Fibroblast of skin of left biceps (primary cell): ENCODE data around the gene BRME1.

Source experiments
- DNase-seq, 2 experiments: peaks; one replicate each; pipeline ENCODE4 v3.0.0-alpha.2; 2013; ENCODE audit warnings: low read depth in 2 of 2

The BRME1 gene

DNA sequence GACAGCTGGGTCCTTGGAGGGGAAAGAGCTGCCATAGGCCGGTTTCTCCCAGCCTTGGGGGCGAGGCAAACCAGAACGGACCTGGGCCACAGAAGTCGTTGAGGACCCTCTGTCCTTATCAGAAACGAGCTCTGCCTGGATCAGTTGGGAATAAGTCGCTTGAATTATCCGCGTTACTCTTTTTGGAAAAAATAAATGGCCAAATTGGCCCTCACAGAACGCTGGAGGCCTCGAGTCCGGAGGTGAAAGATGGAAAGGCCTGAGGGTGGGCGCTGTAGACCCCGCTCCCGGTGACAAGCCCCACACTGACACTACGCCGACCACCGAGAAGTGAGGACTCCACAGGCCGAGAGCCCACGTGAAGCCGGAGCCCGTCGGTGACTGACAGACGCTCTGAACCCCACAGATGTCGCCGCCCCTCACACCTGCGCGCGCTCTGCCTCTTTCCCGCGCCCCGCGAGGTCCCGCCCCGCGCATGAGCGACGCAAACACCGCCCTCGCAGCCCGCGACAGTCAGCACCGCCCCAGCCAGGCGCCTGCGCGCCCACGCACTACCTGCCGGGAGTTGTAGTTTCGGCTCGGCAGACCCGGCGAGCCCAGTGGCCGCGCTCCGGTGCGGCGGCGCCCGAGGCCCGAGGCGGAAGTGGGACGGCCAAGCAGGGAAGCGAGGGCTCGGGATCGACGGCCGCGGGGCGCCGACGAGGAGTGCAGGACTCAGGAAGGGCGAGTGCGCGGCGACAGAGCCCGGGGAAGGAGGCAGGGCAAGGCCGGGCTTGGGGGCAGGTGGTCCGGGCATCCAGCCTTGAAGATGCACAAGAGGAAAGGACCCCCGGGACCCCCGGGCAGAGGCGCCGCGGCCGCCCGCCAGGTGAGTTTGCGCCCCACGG, at the start of gene BRME1, which contains the start of gene CC2D1A:
BRME1 (minus strand) TSS at position 484 of the 887 bp plus-strand sequence. CDS start 1,225 bp downstream, outside the sequence.
CC2D1A (plus strand) TSS at position 568 of the 887 bp plus-strand sequence; CDS start at position 809, 241 bp downstream.
- DNase-seq = peak; percentile 40 to 48

- no peak for DNase-seq
These were observed 48.3 kb upstream of the BRME1 start for GRCh38 chr19:13954185-13954584.

DNA sequence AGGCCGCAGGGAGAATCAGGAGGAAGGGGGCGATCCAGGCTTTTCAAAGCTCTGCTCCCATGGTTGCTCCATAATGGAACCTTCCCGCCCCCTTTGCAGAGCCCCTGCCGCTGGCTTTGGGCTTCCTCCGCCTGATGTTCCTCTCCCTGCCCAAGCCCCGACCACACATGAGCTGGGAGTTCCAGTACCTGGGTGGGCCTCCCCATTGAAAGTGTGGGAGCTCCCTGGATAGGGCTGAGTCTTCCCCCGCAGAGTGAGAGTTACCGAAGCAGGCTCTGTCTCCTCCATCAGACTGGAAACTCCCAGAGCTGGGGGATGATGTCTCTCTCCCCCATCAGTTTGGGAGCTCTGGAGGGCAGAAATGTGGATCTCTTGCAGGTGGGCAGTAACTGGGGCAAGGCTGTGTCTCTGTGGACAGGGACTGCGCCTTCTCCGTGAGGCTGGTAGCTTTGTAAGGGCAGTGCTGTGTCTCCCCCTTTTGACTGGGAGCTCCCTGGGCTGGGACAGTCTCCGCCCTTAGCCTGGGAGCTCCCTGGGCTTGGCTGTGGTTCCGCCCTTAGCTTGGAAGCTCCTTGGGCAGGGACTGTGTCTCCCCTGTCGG, 47.1 kb upstream of the BRME1 start:
- DNase-seq = no peak

GRCh38 chr19:13952154-13952930, 46.4 kb upstream of the BRME1 start, which contains the start of gene DCAF15:
TSS of gene DCAF15 (plus strand) at chr19:13952509. CDS start at chr19:13952513, 4 bp downstream.
- DNase-seq = peak; percentile 99

DNA sequence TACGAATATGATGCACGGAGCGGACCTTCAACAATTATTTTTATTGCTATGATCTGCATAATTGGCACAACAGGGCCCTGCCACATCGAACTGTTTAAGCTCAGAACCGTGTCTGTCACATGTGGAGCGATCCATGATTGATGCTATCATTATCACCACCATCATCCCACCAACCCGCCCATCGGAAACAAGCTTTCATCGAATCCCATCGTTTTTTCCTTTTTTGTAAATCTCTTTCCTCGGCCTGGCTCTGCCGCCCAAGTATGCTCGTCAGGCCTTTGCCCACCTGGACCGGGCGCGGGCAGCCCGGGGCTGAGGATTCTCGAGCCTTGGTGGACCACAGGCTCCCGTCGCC, 45.9 kb upstream of the BRME1 start:
- DNase-seq = no peak

GRCh38 chr19:13951043-13951442, 45.1 kb upstream of the BRME1 start:
- no peak for DNase-seq

- no peak for DNase-seq
These were observed 40.5 kb upstream of the BRME1 start for GRCh38 chr19:13946414-13946813.

GRCh38 chr19:13942023-13942684, 36.2 kb upstream of the BRME1 start:
- no peak for DNase-seq

GRCh38 chr19:13938301-13939064, 32.6 kb upstream of the BRME1 start, which contains the start of gene PODNL1:
TSS of gene PODNL1 (minus strand) at chr19:13938417. CDS start at chr19:13938181, 236 bp downstream.
- peak; percentile 64 to 65 for DNase-seq

DNA sequence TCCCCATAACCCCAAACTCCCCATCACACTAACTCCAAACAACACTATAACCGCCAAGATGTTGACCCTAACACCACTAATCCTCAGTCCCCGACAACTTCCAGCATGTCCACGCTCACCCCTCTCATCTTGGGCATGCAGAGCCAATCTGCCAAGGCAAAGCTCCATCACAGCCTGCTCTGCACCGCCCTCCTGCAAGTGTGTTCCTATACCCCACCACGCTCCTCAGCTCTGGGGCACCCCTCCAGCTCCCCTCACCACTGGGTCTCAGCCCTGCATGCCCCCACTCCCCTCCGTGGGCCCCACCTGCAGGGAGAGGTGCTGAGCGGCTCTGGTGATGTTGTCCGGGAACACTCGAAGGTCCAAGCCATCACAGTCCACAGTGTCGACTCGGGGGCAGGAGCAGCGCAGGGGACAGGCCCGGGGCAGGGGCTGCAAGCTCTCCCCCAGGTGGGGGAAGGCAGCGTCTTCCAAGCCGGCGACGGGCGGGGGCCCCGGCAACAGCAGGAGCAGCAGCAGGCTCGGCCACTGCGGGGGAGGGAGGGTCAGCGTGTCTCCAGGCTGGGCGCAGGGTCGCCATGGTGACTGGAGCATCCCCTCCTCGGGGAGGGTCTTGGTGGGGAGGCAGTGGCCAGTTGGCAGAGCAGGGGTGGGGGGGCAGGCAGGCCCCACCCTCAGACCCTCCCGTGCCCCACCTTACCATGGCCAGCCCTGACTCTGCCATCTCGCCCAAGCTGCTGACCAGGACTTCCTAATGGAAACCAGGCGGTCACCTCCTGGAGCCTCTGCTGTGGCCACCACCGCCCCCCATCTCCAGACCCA, 31.8 kb upstream of the BRME1 start:
- no peak for DNase-seq

GRCh38 chr19:13935765-13936510, 30.0 kb upstream of the BRME1 start:
- DNase-seq = no peak

- no peak for DNase-seq
These were observed 28.8 kb upstream of the BRME1 start for GRCh38 chr19:13934785-13935109.

- no peak for DNase-seq
These were observed 27.0 kb upstream of the BRME1 start for GRCh38 chr19:13932911-13933393.

DNA sequence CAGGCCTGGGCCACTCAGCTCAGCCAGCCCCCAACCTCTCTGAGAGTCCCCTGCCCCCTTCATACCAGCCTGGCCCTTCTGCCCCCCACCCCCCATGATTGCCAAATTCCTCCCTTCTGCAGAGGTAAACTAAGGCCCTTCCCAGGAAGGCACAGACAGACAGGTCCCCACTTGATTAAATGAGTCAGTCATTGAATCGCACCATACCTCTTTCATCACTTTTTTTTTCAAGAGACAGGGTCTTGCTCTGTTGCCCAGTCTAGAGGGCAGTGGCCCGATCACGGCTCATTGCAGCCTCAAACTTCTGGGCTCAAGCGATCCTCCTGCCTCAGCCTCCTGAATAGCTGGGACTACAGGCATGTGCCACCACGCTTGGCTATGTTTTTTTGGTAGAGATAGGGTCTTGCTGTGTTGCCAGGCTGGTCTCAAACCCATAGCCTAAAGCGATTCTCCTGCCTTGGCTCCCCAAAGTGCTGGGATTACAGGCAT, 26.3 kb upstream of the BRME1 start:
- DNase-seq = no peak

DNA sequence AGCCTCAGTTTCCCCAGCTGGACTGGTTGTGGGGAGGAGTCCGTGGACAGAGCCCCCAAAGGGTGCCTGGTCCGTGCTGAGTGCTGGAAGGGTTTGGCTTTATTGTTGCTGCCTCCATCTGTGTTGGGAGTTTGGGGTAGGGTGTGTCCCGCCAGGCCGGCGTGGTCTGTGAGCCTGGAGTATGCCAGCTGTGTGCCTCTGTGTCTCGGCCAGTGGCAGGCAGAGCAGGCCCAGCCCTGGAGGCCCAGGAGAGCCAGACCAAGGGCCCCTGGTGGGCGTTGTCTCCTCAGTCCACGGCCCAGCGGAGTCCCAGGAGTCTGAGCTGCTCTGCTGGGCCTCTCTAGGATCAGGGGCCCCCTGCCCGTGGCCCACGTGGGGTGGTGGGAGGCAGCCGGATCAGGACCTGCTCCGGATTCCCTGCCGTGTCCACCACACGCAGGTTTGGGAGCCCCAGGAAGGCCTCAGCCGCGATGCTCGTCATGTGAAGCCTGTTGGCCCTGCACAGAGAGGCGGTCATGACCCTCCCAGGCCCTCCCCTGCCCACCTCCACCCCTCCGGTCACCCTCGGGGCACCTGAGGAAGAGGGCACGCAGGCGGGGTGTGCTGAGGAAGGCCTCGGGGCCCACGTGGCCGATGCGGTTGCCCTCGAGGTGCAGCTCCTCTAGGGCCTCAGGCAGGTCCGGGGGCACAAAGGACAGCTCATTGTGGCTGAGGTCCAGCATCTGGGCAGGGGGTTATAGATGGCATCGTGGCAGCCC, 25.7 kb upstream of the BRME1 start:
- no peak for DNase-seq

GRCh38 chr19:13930402-13930801, 24.5 kb upstream of the BRME1 start:
- no peak for DNase-seq

DNA sequence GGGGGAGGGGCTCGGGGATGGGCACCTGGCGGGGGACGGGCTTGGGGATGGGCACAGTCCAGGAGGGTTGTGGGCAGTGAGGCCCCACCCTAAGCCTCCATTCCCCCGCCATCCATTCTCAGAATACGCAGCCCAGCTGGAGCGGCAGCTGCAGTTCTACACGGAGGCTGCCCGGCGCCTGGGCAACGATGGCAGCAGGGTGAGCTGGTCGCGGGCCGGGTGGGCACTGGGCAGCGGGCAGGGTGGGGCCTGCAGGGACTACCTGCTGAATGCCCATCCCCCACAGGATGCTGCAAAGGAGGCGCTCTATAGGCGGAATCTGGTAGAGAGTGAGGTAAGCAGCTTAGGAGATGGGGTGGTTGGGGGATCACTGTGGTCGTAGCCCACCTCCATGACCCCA, 24.0 kb upstream of the BRME1 start:
- no peak for DNase-seq

DNA sequence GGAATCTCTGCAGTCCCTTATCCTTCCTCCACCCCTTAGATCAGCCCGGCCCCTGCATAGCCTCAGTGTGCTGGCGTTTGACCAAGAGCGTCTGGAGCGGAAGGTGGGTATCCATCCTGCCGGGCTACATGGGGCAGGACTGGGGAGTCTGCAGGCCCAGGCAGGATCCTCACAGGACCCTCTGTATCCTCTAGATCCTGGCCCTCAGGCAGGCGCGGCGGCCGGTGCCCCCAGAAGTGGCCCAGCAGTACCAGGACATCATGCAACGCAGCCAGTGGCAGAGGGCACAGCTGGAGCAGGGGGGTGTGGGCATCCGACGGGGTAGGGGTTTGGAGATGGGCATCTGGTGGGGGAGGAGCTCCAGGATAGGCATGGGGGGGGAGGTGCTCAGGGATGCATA, 23.4 kb upstream of the BRME1 start:
- no peak for DNase-seq
